ENCODE results near the gene FES.

GRCh38 chr15:90942354-90943120, 58.2 kb downstream of the FES start:
- no peak for TF ChIP-seq POLR2A (IDR thresholded peaks at IDR 0.05)
- no peak for TF ChIP-seq POLR2AphosphoS5 (IDR thresholded peaks at IDR 0.05)
- no peak for TF ChIP-seq CTCF (IDR thresholded peaks at IDR 0.05)
- TF ChIP-seq EP300 (IDR thresholded peaks at IDR 0.05; ENCODE audit: low read depth): no peak

Measured in transverse colon (tissue), 4 donors.